NOMO-1 (cell line): ENCODE data around the gene AKR7A3.
A peak's percentile ranks its signal among the peaks of the same experiment; 100 is the strongest.

ENCODE experiments used
- DNase-seq, 2 experiments: peaks; one replicate each; lab custom pipeline; 2025; ENCODE audit not compliant: unreplicated experiment in 2 of 2; lab: John Stamatoyannopoulos, UW

Gene AKR7A3

DNA sequence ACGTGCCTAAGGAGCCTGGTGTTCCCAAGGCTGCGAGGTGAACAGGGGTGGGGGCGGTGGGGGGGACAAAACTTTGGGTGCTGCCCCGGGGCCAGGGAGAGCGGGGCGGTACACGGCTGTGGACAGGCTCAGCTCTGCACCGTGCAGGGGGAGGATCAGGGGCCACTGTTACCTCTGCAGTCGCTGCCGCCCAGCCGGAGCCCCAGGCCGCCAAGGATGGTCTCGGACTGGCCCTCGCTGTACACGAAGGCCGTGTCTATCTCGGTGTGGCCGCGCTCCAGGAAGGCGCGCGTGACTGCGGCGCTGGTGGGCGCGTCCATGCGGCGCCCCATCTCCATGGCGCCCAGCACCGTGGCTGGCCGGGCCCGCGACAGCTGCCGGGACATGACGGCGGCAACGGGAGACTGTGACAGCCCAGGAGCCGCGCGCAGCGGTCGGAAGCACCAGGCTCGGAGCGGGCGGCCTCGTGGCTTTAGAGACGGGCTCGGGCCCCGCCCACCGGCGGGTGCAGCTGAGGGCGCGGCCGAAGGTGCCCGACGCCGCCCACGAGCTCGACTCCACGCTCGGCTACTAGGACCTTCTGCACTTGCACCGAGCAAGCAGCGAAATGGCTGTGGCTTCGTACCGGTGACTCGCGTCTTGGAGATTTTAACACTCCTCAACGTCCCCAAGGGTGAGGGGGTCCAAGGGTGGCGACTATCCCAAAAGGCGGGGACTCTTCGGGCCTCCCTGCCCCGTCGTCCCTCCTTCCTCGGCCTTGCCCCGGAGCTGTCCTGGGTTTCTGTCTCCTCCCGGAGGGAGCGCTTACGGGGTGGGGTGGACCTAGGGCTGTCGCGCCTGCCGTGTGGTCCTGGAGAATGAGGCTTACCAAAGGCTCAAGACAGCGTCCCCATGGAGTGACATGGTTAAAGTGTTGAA is at the start of gene AKR7A3:
Gene AKR7A3, minus strand, starts transcription at position 447 of the 918 bp plus-strand sequence. Its CDS starts 61 bp downstream, at position 386.
- DNase-seq, result peak; percentile 27 to 53

GRCh38 chr1:19338323-19338762 is 49.8 kb upstream of the AKR7A3 start:
- DNase-seq, result peak; percentile 84 to 92

DNA sequence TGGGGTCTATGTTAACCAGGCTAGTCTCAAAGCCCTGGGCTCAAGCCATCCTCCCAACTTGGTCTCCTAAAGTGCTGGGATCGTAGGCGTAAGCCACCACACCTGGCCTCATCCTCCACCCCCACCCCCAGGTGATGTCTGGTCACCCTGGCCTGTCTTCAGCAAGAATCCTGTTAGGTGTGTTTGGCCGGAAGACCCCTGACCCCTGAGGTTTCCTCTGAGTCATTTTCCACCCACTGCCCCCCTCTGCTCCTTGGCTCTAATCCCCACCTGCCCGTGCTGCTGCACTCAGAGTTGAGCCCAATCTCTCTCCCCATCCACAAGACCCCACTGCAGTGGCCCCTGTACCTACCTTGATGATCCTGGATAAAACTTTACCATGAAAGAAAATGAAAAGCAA is 48.7 kb upstream of the AKR7A3 start:
- no peak for DNase-seq

DNA sequence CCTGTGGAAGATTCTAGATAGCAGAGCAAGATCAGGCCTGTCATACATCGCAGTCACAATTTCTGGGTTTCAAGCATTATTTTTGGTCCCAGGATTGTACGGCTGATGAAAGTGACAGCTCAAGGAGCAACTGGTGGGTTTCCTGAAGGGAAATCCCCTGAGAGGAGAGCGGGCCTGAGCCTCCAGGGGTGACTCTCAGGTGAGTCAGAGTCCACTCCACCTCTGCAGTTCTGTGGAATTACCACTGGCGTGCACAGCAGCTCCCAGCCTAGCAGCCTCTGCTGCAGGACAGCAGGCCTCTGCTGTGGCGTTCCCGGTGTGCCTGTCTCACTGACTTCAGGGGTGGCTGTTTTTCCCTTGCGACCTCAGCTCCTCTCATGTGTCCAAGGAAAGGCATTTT is 48.0 kb upstream of the AKR7A3 start:
- DNase-seq, result no peak

- no peak for DNase-seq
Observed at GRCh38 chr1:19333587-19334354, 45.2 kb upstream of the AKR7A3 start.

DNA sequence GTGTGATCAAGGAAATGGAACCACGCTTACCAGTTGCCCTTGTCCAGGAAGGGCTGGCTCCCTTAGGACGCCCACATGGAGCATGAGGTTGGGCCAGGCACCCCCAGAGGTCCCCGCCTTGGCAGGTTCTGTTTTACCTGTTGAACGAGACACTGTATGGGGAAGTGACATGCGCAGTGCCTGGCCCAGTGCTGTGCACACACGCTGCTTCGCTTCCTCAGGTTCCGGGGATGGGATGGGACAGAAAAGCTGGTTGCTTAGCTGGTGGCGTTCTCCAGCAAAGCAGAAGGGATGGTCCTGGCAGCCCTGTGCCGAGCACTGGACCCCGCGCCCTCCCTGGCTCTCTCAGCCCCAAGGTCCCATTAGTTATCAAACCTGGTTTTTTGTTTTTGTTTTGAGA is 44.3 kb upstream of the AKR7A3 start:
- DNase-seq, result no peak

DNA sequence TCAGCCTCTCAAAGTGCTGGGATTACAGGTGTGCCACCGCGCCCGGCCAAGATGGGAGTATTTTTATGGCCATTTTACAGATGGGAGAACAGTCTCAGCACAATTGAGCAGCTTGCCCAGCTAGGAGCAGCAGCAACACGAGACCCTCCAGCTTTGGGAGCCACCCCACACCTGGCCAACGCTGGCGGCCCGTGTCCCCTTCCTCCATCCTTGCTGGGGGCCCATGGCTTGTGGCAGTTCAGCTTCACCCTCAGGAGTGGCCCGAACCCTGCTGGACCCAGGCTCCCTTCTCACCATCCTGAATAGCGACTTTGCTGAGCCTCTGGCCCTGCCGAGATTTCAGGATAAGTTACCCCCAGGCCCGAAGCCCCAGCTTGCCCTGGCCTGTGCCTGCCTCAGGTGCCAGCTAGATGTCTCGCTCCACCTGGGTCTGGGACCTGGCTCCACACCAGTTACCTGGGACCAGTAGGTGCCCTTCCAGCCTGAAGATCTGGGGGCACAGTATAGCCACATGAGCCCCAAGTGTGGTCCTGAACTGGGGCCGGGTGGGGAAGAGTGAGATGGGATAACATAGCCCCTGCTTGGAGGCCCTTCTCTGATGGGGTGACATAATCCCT is 42.8 kb upstream of the AKR7A3 start:
- no peak for DNase-seq

DNA sequence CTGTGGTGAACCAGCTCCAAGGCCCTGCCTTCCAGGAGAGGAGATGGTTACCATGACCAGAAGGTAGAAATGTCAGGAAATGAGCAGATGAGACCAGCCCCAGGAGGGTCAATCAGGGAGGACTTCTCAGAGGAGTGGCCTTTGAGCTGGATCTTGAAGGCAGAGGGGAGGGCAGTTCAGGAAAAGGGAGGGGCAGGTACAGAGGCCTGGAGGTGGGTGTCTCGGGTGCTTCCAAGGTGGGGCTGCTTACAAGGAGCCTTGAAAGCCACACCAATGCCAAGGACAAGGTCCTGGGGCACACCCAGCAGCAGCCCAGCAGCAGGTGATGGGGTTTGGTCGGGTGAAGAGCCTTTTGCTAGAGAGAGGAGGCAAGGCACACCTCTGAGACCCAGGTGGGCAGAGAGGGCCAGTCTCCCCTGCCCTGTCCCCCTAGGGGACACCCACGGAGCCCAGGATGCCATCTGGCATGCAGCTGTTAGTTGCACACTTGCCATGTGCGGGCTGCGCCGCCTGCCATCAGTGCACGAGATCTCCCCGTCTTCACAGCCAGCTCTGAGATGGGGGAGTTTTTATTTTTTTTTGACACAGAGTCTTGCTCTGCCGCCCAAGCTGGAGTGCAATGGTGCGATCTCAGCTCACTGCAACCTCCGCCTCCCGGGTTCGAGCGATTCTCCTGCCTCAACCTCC is 42.0 kb upstream of the AKR7A3 start:
- DNase-seq, result no peak

DNA sequence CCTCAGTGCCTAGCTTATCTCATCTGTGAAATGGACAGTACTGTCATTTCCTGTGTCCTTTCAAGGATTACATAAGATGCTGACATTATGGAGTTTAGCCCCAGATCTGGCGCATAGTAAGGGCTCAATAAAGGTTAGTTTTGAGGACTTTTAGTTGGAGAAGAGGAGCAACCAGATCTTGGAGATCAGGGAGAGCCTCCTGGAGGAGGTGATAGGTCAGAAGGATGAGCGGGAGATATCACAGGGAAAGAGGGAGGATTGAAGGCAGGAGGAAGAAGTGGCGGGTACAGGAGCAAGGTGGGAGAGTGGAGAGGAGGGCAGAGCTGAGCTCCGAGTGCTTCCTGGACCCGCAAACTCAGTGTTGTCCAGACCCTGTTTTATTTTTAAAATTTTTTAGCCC is 41.0 kb upstream of the AKR7A3 start:
- no peak for DNase-seq

GRCh38 chr1:19329188-19329587 is 40.6 kb upstream of the AKR7A3 start:
- no peak for DNase-seq

GRCh38 chr1:19328486-19328885 is 39.9 kb upstream of the AKR7A3 start:
- DNase-seq, result no peak

DNA sequence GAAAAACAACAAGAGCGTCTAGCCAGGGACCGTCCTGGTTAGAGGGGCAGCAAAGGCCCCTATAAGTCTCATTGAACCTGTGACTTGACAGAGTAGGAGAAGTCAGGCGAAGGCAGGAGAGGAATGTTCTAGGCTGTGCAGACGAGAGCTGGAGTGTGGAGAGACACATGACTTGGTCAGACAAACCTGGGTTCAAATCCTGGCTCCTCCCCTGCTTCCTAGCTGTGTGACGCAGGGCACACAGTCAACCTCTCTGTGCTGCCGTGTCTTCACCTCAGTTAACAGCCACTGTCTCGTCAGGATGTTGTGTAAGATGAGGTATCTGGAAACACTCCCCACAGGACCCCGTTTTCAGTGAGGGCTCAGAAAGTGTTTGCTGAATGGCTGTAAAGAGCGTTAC is 39.2 kb upstream of the AKR7A3 start:
- DNase-seq, result no peak

GRCh38 chr1:19327301-19327700 is 38.7 kb upstream of the AKR7A3 start:
- no peak for DNase-seq

DNA sequence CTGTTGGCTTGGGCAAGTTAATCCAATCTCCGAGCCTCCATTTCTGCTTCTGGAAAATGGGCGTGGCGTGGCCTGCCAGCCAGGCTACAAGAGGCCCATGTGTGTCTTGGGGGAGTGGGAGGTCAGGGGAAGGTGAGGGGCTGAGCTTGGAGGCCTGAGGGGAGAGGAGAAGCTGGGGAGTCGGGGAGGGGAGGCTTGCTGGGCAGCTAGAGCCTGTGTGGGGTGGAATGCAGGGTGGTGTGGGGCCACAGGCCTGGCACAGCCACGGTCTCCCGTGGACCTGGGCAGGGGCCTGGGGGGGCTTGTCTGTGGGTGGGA is 38.1 kb upstream of the AKR7A3 start:
- DNase-seq, result no peak

DNA sequence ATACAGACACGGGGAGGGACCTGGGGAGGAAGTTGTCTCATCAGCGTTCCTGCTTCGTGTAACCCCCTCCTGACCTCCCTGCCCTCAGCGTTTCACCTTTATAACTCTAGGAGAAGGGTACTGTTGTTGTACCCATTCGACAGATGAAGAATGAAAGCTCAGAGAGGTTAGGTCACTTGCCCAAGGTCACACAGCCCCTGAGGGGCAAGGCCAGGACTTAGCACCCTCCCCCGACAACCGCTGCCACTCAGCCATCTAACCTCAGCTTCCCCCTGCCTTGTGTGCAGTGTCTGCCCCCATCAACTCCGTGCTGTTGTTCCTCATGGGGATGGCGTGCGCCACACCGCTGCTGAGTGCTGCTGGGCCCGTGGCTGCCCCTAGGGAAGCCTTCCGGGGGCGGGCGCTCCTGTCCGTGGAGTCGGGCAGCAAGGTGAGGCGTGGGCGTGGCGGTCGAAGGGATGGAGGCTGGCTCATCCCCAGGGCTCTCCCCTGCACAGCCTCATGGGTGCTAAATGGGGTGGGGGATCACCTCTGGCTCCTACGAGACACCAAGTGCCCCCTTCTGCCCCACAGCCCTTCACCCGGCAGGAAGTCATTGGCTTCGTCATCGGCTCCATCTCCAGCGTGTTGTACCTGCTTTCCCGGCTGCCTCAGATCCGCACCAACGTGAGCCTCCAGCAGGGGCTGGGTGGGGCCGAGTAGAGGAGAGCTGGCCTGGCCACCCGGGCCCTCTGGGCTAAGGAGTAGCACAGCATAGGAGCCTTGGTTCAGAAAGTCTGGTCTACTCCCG is 37.6 kb upstream of the AKR7A3 start:
- DNase-seq, result peak in 1 of 2 experiments; percentile 8

- DNase-seq, result no peak
Observed at GRCh38 chr1:19325368-19325957, 36.9 kb upstream of the AKR7A3 start.

DNA sequence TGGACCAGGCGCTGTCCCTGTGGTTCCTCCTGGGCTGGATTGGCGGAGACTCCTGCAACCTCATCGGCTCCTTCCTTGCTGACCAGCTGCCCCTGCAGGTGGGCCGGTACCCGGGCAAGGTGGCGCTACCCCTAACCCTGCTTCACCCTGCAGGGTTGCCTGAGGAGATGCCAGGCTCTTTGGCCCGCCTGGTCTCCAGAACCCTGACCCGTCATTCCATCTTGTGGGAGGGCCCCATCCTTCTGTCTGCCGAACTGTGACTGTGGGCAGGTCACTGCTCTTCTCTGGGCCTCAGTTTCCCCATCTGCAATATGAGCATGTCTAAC is 36.1 kb upstream of the AKR7A3 start:
- no peak for DNase-seq

GRCh38 chr1:19323987-19324664 is 35.6 kb upstream of the AKR7A3 start:
- no peak for DNase-seq

- DNase-seq, result no peak
Observed at GRCh38 chr1:19322481-19322880, 33.9 kb upstream of the AKR7A3 start.
